Measurements from ENCODE around the gene BARD1. TPM values are rescaled to one million over a fixed set of nuclear protein-coding genes. Genes with fewer than 3 reads are reported as not detected.

The BARD1 gene
- total and polyA plus RNA-seq, 2 of the 13 experiments (the other 11 are each of a cell fraction or from before 2014, with no cell fraction given): 5.3 to 30.4 TPM

- DNase-seq (ENCODE audit: low spot score) (peak; percentile 94), FAIRE-seq (peak; percentile 70), ATAC-seq (peak; percentile 99)
- Histone ChIP-seq H3K9me3 (ENCODE audit: low read length) (no peaks in the 10 kb centered on the region), H3K4me3 (replicated peaks in 1 of 3; ENCODE audit: insufficient read depth in 1 of 3, low read depth in 2 of 3, low read length in 3 of 3) (no peak overlapping the region; a peak in 1 of 6 replicates), H3K36me3 (replicated peaks in 1 of 2; ENCODE audit: control insufficient read depth in 1 of 2, insufficient read depth in 2 of 2, low read length in 2 of 2) (no peaks in the 10 kb centered on the region), H3K4me2 (ENCODE audit: low read depth, low read length) (peak overlapping the region; percentile 60), H3K79me2 (ENCODE audit: insufficient read depth, low read length) (no peaks in the 10 kb centered on the region), H3K27me3 (ENCODE audit: control insufficient read depth in 1 of 2, insufficient read depth in 2 of 2, low read length in 2 of 2) (no peaks in the 10 kb centered on the region), H2AFZ (ENCODE audit: low read length) (no peak overlapping the region), H4K20me1 (ENCODE audit: insufficient read depth, low read length) (no peaks in the 10 kb centered on the region), H3K27ac (ENCODE audit: extremely low read length, insufficient read depth, low read length) (peak overlapping the region; percentile 76), H3K4me1 (ENCODE audit: insufficient read depth, low read length) (peaks cover 34% of the 10 kb centered on the region), H3K9ac (ENCODE audit: insufficient read depth, low read depth, low read length) (peak overlapping the region; percentile 58)
- CTCF ChIA-PET (ENCODE audit: low intra/inter-chr PET ratio, low total read pairs): no interaction called here
- POLR2A ChIA-PET: interaction anchor here (1.0 kb wide), 1 partner anchor 44 kb away, joined by 4 read pairs; the partner anchor contains the start of gene BARD1
- intact Hi-C loops (cut with micrococcal nuclease; ENCODE audit: unreplicated experiment): loop anchor here (1.0 kb wide), 1 partner anchor 45 kb away; the partner anchor contains the start of gene BARD1
- 3% methylated on average over 2 of the region's 2 CpGs for WGBS (ENCODE audit: low lambda C conversion rate)
- in situ Hi-C loops (cut with HindIII; ENCODE audit: extremely low pct_ligation_motif_present, low pct_unique_long_range_greater_than_20kb): no loop called here
- BruUV-seq (replicated peaks): no TSS peak
- TF ChIP-seq ZNF644 (CRISPR knock-in tag; IDR thresholded peaks at IDR 0.05; ENCODE audit: low read depth) (peak; percentile 86; the same call in 1 of the 2 replicates), ZNF646 (CRISPR knock-in tag; IDR thresholded peaks at IDR 0.05) (no peak), ZSCAN29 (CRISPR knock-in tag; conservative IDR thresholded peaks at IDR 0.05) (0 out of 2 replicates have a peak, but pooled peaks have one; percentile 48), KLF9 (CRISPR knock-in tag; IDR thresholded peaks at IDR 0.05; ENCODE audit: low read depth) (0 out of 2 replicates have a peak, but pooled peaks have one; percentile 26), ELF3 (CRISPR knock-in tag; IDR thresholded peaks at IDR 0.05) (peak; percentile 100), ELF1 (CRISPR knock-in tag; IDR thresholded peaks at IDR 0.05) (peak; percentile 87), ISX (CRISPR knock-in tag; conservative IDR thresholded peaks at IDR 0.05) (no peak), NFKB2 (CRISPR knock-in tag; IDR thresholded peaks at IDR 0.05; ENCODE audit: borderline replicate concordance) (no peak), MED13 (CRISPR knock-in tag; IDR thresholded peaks at IDR 0.05) (no peak; the same call in 1 of the 2 replicates), GATAD2A (CRISPR knock-in tag; IDR thresholded peaks at IDR 0.05) (peak; percentile 65; the same call in 1 of the 2 replicates), HNF1B (CRISPR knock-in tag; IDR thresholded peaks at IDR 0.05) (0 out of 2 replicates have a peak, but pooled peaks have one; percentile 19), SOX13 (IDR thresholded peaks at IDR 0.05) (peak; percentile 37; the same call in 1 of the 2 replicates), SOX13 (CRISPR knock-in tag; conservative IDR thresholded peaks at IDR 0.05 in 1 of 2, IDR thresholded peaks at IDR 0.05 in 1 of 2) (peak in 1 of 2 experiments; percentile 90; a peak in 2 of 4 replicates), ETV5 (CRISPR knock-in tag; IDR thresholded peaks at IDR 0.05; ENCODE audit: borderline replicate concordance) (peak; percentile 97), FOXJ3 (CRISPR knock-in tag; IDR thresholded peaks at IDR 0.05; ENCODE audit: borderline replicate concordance) (peak; percentile 78; the same call in 1 of the 2 replicates), ZNF780A (CRISPR knock-in tag; IDR thresholded peaks at IDR 0.05) (no peak), ESRRA (CRISPR knock-in tag; IDR thresholded peaks at IDR 0.05; ENCODE audit: low read depth) (0 out of 2 replicates have a peak, but pooled peaks have one; percentile 27), FOXP1 (IDR thresholded peaks at IDR 0.05) (peak; percentile 79), FOXP1 (CRISPR knock-in tag; IDR thresholded peaks at IDR 0.05) (peak; percentile 85), MIXL1 (CRISPR knock-in tag; IDR thresholded peaks at IDR 0.05) (peak; percentile 75; the same call in 1 of the 2 replicates)
Observed at GRCh38 chr2:214853906-214854305, 44.4 kb upstream of the BARD1 start.
